ENCODE results near the gene HS3ST3B1.

Gene HS3ST3B1

GRCh38 chr17:14320098-14320497, 19.2 kb downstream of the HS3ST3B1 start:
- H3K27ac ChIP-seq (ENCODE audit: low read depth, low read length): no peak overlapping the region
- H3K4me2 ChIP-seq (ENCODE audit: low read length): no peak overlapping the region
- H3K14ac ChIP-seq (ENCODE audit: low read length): no peak overlapping the region
- H3K4ac ChIP-seq (ENCODE audit: low read depth, low read length): no peak overlapping the region
- no peak for DNase-seq
- H3K9ac ChIP-seq (ENCODE audit: low read length): no peak overlapping the region
- H3K36me3 ChIP-seq (ENCODE audit: control insufficient read depth in 1 of 2, insufficient read depth in 2 of 2, low read length in 2 of 2): no peaks in the 10 kb centered on the region
- no peaks in the 10 kb centered on the region for H3K27me3 ChIP-seq (ENCODE audit: insufficient read depth, low read length)
- WGBS (ENCODE audit: extremely low coverage, insufficient coverage, insufficient read length): no CpG with 5 or more reads among the region's 4 CpGs
- no peak overlapping the region for H3K18ac ChIP-seq (ENCODE audit: low read length)
- H4K91ac ChIP-seq (ENCODE audit: low read depth, low read length): no peak overlapping the region
- no peak overlapping the region for H3K4me3 ChIP-seq (ENCODE audit: low read depth, low read length)
- H3K23ac ChIP-seq (ENCODE audit: low read length): no peak overlapping the region
- no peak overlapping the region for H2AK5ac ChIP-seq (ENCODE audit: low read length)
- no peaks in the 10 kb centered on the region for H3K9me3 ChIP-seq (ENCODE audit: insufficient read depth, low read depth, low read length)
- no peak overlapping the region for H4K8ac ChIP-seq (ENCODE audit: low read depth, low read length)
- H3K79me2 ChIP-seq (ENCODE audit: control insufficient read depth, insufficient read depth, low read length, poor library complexity): peaks cover 2% of the 10 kb centered on the region
- no peak overlapping the region for H2AFZ ChIP-seq (ENCODE audit: insufficient read depth, low read length, poor library complexity)
- no peak overlapping the region for H2BK120ac ChIP-seq (ENCODE audit: insufficient read depth, low read length, poor library complexity)
- no peaks in the 10 kb centered on the region for H3K4me1 ChIP-seq (ENCODE audit: control insufficient read depth in 1 of 2, insufficient read depth in 2 of 2, low read length in 2 of 2)
- no peak overlapping the region for H2BK5ac ChIP-seq (ENCODE audit: low read depth, low read length, poor library complexity)
- H3K79me1 ChIP-seq (ENCODE audit: low read length): no peaks in the 10 kb centered on the region
- H4K12ac ChIP-seq (ENCODE audit: low read depth, low read length): no peak overlapping the region
- no peak overlapping the region for H2BK12ac ChIP-seq (ENCODE audit: low read length)

DNA sequence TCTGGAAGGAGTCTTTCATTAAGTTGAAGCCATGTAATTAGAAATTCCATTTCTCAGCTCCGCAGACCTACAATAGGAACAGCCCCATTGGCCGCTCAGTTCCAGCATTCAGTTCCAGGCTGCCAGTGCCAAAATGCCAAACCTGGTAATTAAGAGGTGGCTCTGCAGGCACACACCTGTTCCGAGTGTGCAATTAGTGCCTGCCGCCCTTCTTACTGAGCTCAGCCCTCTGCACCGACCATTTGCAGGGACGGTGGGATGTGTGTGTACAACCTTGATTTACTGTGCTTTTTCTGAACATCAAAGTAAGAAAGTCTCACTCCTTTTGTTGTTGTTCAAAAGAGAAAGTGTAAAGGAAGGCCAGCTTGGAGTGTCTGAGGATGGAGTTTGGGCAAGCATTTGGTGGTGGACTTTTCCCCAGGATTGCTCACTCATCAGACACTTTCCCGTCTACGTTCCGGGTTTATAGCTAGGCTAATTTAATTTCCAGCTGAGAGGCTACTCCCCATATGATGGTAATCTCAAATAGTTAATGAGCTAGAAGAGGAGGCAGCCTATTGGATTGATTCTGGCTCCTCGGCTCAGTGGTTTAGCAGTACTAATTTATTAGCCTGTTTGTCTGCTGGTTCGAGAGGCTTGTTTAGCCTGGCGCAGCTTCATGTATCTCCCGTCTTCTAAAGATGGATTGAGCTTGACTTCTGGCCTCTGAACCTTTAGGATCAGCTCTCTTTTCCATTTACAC, 20.0 kb downstream of the HS3ST3B1 start:
- Histone ChIP-seq H2AFZ (ENCODE audit: insufficient read depth, low read length, poor library complexity) (no peak overlapping the region), H3K4me2 (ENCODE audit: low read length) (no peak overlapping the region), H4K12ac (ENCODE audit: low read depth, low read length) (no peak overlapping the region), H2AK5ac (ENCODE audit: low read length) (no peak overlapping the region), H3K27ac (ENCODE audit: low read depth, low read length) (peak overlapping the region; percentile 10), H2BK12ac (ENCODE audit: low read length) (no peak overlapping the region), H3K9me3 (ENCODE audit: insufficient read depth, low read depth, low read length) (no peaks in the 10 kb centered on the region), H3K4me1 (ENCODE audit: control insufficient read depth in 1 of 2, insufficient read depth in 2 of 2, low read length in 2 of 2) (no peaks in the 10 kb centered on the region), H3K9ac (ENCODE audit: low read length) (no peak overlapping the region), H3K4me3 (ENCODE audit: low read depth, low read length) (no peak overlapping the region), H3K27me3 (ENCODE audit: insufficient read depth, low read length) (no peaks in the 10 kb centered on the region), H4K8ac (ENCODE audit: low read depth, low read length) (no peak overlapping the region), H3K4ac (ENCODE audit: low read depth, low read length) (no peak overlapping the region), H3K23ac (ENCODE audit: low read length) (no peak overlapping the region), H3K36me3 (ENCODE audit: control insufficient read depth in 1 of 2, insufficient read depth in 2 of 2, low read length in 2 of 2) (no peaks in the 10 kb centered on the region), H3K18ac (ENCODE audit: low read length) (no peak overlapping the region), H3K79me1 (ENCODE audit: low read length) (no peaks in the 10 kb centered on the region), H2BK120ac (ENCODE audit: insufficient read depth, low read length, poor library complexity) (no peak overlapping the region), H2BK5ac (ENCODE audit: low read depth, low read length, poor library complexity) (no peak overlapping the region), H3K14ac (ENCODE audit: low read length) (no peak overlapping the region), H4K91ac (ENCODE audit: low read depth, low read length) (no peak overlapping the region), H3K79me2 (ENCODE audit: control insufficient read depth, insufficient read depth, low read length, poor library complexity) (peaks cover 2% of the 10 kb centered on the region)
- no CpG with 5 or more reads among the region's 13 CpGs for WGBS (ENCODE audit: extremely low coverage, insufficient coverage, insufficient read length)
- DNase-seq: no peak

- no peak overlapping the region for H3K4ac ChIP-seq (ENCODE audit: low read depth, low read length)
- H2AK5ac ChIP-seq (ENCODE audit: low read length): no peak overlapping the region
- no peak overlapping the region for H2AFZ ChIP-seq (ENCODE audit: insufficient read depth, low read length, poor library complexity)
- no peak overlapping the region for H3K4me3 ChIP-seq (ENCODE audit: low read depth, low read length)
- no peaks in the 10 kb centered on the region for H3K4me1 ChIP-seq (ENCODE audit: control insufficient read depth in 1 of 2, insufficient read depth in 2 of 2, low read length in 2 of 2)
- no peak overlapping the region for H2BK5ac ChIP-seq (ENCODE audit: low read depth, low read length, poor library complexity)
- no peak overlapping the region for H3K23ac ChIP-seq (ENCODE audit: low read length)
- no peak overlapping the region for H3K4me2 ChIP-seq (ENCODE audit: low read length)
- H2BK12ac ChIP-seq (ENCODE audit: low read length): no peak overlapping the region
- H3K36me3 ChIP-seq (ENCODE audit: control insufficient read depth in 1 of 2, insufficient read depth in 2 of 2, low read length in 2 of 2): no peaks in the 10 kb centered on the region
- no peak overlapping the region for H3K9ac ChIP-seq (ENCODE audit: low read length)
- no peaks in the 10 kb centered on the region for H3K79me1 ChIP-seq (ENCODE audit: low read length)
- H4K91ac ChIP-seq (ENCODE audit: low read depth, low read length): no peak overlapping the region
- DNase-seq: peak; percentile 7 to 61
- no peak overlapping the region for H4K12ac ChIP-seq (ENCODE audit: low read depth, low read length)
- H3K79me2 ChIP-seq (ENCODE audit: control insufficient read depth, insufficient read depth, low read length, poor library complexity): peaks cover 2% of the 10 kb centered on the region
- H3K18ac ChIP-seq (ENCODE audit: low read length): no peak overlapping the region
- H3K27ac ChIP-seq (ENCODE audit: low read depth, low read length): peak overlapping the region; percentile 10
- H3K9me3 ChIP-seq (ENCODE audit: insufficient read depth, low read depth, low read length): no peaks in the 10 kb centered on the region
- WGBS (ENCODE audit: extremely low coverage, insufficient coverage, insufficient read length): no CpG with 5 or more reads among the region's 7 CpGs
- H2BK120ac ChIP-seq (ENCODE audit: insufficient read depth, low read length, poor library complexity): no peak overlapping the region
- H3K27me3 ChIP-seq (ENCODE audit: insufficient read depth, low read length): no peaks in the 10 kb centered on the region
- H3K14ac ChIP-seq (ENCODE audit: low read length): no peak overlapping the region
- H4K8ac ChIP-seq (ENCODE audit: low read depth, low read length): no peak overlapping the region
Observed at GRCh38 chr17:14321476-14321949, 20.6 kb downstream of the HS3ST3B1 start.

DNA sequence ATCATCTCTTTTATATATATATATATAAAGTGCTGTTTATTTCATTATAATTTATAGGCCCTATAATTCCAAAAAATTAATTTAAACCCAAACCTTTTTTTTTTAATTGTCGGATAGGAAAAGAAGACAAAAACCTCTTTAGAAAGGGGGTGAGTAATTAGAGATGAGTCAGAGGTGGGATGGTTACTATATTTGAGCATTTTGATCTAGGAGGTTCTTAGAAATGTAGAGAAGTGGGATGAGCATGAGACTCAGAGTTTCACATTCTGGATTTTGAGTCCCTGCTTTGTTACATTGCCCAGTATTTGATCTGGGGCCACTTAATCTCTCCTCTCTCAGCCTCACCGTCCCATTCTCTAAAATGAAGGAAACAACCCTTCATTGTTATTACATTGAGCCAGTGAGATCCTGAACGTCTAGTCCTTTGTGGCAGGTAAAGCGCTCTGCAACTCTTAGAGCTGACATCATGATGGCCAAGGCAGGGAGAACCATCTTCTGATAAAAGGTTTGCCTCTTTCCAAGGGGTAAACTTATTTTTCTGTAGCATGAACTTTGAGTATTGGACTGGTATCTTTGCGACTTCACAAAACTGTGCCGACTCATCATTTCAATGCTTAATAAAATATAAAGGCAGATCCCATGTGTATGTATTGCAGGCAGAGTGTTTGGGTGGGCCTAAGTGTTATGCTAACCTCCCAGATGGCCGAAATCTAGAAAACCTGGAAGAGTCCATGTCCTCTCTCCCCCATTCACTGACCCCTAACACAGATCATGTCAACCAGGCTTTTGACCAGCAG, 21.3 kb downstream of the HS3ST3B1 start:
- H3K79me1 ChIP-seq (ENCODE audit: low read length): no peaks in the 10 kb centered on the region
- no peak overlapping the region for H2BK12ac ChIP-seq (ENCODE audit: low read length)
- no peak overlapping the region for H3K23ac ChIP-seq (ENCODE audit: low read length)
- no peak for DNase-seq
- H3K4me3 ChIP-seq (ENCODE audit: low read depth, low read length): no peak overlapping the region
- peaks cover 2% of the 10 kb centered on the region for H3K79me2 ChIP-seq (ENCODE audit: control insufficient read depth, insufficient read depth, low read length, poor library complexity)
- no peak overlapping the region for H3K27ac ChIP-seq (ENCODE audit: low read depth, low read length)
- H3K4ac ChIP-seq (ENCODE audit: low read depth, low read length): no peak overlapping the region
- H3K27me3 ChIP-seq (ENCODE audit: insufficient read depth, low read length): no peaks in the 10 kb centered on the region
- no peak overlapping the region for H2BK5ac ChIP-seq (ENCODE audit: low read depth, low read length, poor library complexity)
- no peak overlapping the region for H3K14ac ChIP-seq (ENCODE audit: low read length)
- no peak overlapping the region for H4K91ac ChIP-seq (ENCODE audit: low read depth, low read length)
- H3K36me3 ChIP-seq (ENCODE audit: control insufficient read depth in 1 of 2, insufficient read depth in 2 of 2, low read length in 2 of 2): no peaks in the 10 kb centered on the region
- no peaks in the 10 kb centered on the region for H3K9me3 ChIP-seq (ENCODE audit: insufficient read depth, low read depth, low read length)
- no peak overlapping the region for H3K9ac ChIP-seq (ENCODE audit: low read length)
- no peaks in the 10 kb centered on the region for H3K4me1 ChIP-seq (ENCODE audit: control insufficient read depth in 1 of 2, insufficient read depth in 2 of 2, low read length in 2 of 2)
- no peak overlapping the region for H3K4me2 ChIP-seq (ENCODE audit: low read length)
- H2AFZ ChIP-seq (ENCODE audit: insufficient read depth, low read length, poor library complexity): no peak overlapping the region
- no peak overlapping the region for H2AK5ac ChIP-seq (ENCODE audit: low read length)
- no peak overlapping the region for H4K8ac ChIP-seq (ENCODE audit: low read depth, low read length)
- H3K18ac ChIP-seq (ENCODE audit: low read length): no peak overlapping the region
- no peak overlapping the region for H2BK120ac ChIP-seq (ENCODE audit: insufficient read depth, low read length, poor library complexity)
- no peak overlapping the region for H4K12ac ChIP-seq (ENCODE audit: low read depth, low read length)
- WGBS (ENCODE audit: extremely low coverage, insufficient coverage, insufficient read length): no CpG with 5 or more reads among the region's 7 CpGs
